NT2/D1 (cell line): Measurements from ENCODE around the gene SMIM22.

Experiments used
- SUZ12 ChIP-seq: IDR thresholded peaks from 2 replicates; pipeline ENCODE4 v1.6.1; 2011; ENCODE audit not compliant: insufficient read length, insufficient read depth; ENCODE audit errors: extremely low read depth
- YY1 ChIP-seq: IDR thresholded peaks from 2 replicates; pipeline ENCODE4 v1.6.1; 2011; ENCODE audit not compliant: insufficient read length, insufficient read depth

GRCh38 chr16:4795181-4795827 lies at the start of gene SMIM22:
- TF ChIP-seq SUZ12: no peak
- TF ChIP-seq YY1: no peak
